Gastrocnemius medialis (tissue), 4 donors: ENCODE results near the gene CD276.

ENCODE experiments used
- CTCF ChIP-seq, 5 experiments: fragments of 450-650 bp in 3 of 5; fragments of 200-600 bp in 2 of 5; sonication (generic) in 2 of 5; IDR thresholded peaks in 4 of 5; conservative IDR thresholded peaks in 1 of 5; 1 replicate in 4 of 5; 2 replicates in 1 of 5; pipeline ENCODE4 v1.5.1; 2016 to 2019; ENCODE audit warnings: antibody characterized with exemption in 5 of 5, mild to moderate bottlenecking in 3 of 5, moderate library complexity in 3 of 5
- POLR2A ChIP-seq, 2 donors: fragments of 450-650 bp; IDR thresholded peaks; one replicate each; pipeline ENCODE4 v1.6.1; 2017; ENCODE audit warnings: antibody characterized with exemption in 2 of 2, mild to moderate bottlenecking in 2 of 2, moderate library complexity in 2 of 2

GRCh38 chr15:73647259-73648013 lies 36.7 kb upstream of the CD276 start:
- no peak for TF ChIP-seq CTCF (IDR thresholded peaks at IDR 0.05 in 4 of 5, conservative IDR thresholded peaks at IDR 0.05 in 1 of 5)
- TF ChIP-seq POLR2A (IDR thresholded peaks at IDR 0.05): no peak
